HG03095 (cell line): ENCODE measurements around the gene AATK.

ENCODE experiments used
- ATAC-seq: cut with Tn5 transposase; IDR thresholded peaks from one replicate; pipeline ENCODE4 v1.9.1; 2021; ENCODE audit warnings: moderate library complexity; ENCODE audit not compliant: unreplicated experiment

The AATK gene

GRCh38 chr17:81115749-81116464 is 50.1 kb downstream of the AATK start:
- ATAC-seq = no peak

- ATAC-seq = no peak
Measured at GRCh38 chr17:81115219-81115618, 50.8 kb downstream of the AATK start.

- no peak for ATAC-seq
Measured at GRCh38 chr17:81114351-81115093, 51.5 kb downstream of the AATK start.

- ATAC-seq = no peak
Measured at GRCh38 chr17:81113158-81113724, 52.8 kb downstream of the AATK start.

GRCh38 chr17:81112450-81112849 is 53.6 kb downstream of the AATK start:
- no peak for ATAC-seq

- ATAC-seq = no peak
Measured at GRCh38 chr17:81111066-81111465, 55.0 kb downstream of the AATK start.

GRCh38 chr17:81110488-81111040 is 55.5 kb downstream of the AATK start:
- ATAC-seq = no peak

- no peak for ATAC-seq
Measured at GRCh38 chr17:81109957-81110356, 56.1 kb downstream of the AATK start.

- no peak for ATAC-seq
Measured at GRCh38 chr17:81108220-81108619, 57.8 kb downstream of the AATK start.

- no peak for ATAC-seq
Measured at GRCh38 chr17:81106716-81107115, 59.3 kb downstream of the AATK start.

GRCh38 chr17:81103379-81103778 is 62.6 kb downstream of the AATK start:
- ATAC-seq = no peak

GRCh38 chr17:81102869-81103268 is 63.2 kb downstream of the AATK start:
- ATAC-seq = no peak

- no peak for ATAC-seq
Measured at GRCh38 chr17:81102352-81102751, 63.7 kb downstream of the AATK start.

GRCh38 chr17:81101614-81102306 is 64.3 kb downstream of the AATK start:
- peak; percentile 75 for ATAC-seq

- no peak for ATAC-seq
Measured at GRCh38 chr17:81100668-81101067, 65.4 kb downstream of the AATK start.

GRCh38 chr17:81099888-81100287 is 66.1 kb downstream of the AATK start:
- no peak for ATAC-seq

GRCh38 chr17:81097943-81098308 is 68.1 kb downstream of the AATK start:
- ATAC-seq = no peak

GRCh38 chr17:81097134-81097942 is 68.7 kb downstream of the AATK start:
- no peak for ATAC-seq

- no peak for ATAC-seq
Measured at GRCh38 chr17:81096741-81097133, 69.3 kb downstream of the AATK start.

- no peak for ATAC-seq
Measured at GRCh38 chr17:81095383-81095762, 70.6 kb downstream of the AATK start.
